NCI-H2196 (cell line): ENCODE results near the gene ATP11A.
"Not testable (repeated sequence)": the region's sequence is repeated elsewhere in the genome, so short reads cannot be mapped to it uniquely, and the experiment has no call there.

ENCODE experiments used
- DNase-seq: peaks from one replicate; lab custom pipeline; 2025; ENCODE audit not compliant: unreplicated experiment; lab: John Stamatoyannopoulos, UW

The ATP11A gene

DNA sequence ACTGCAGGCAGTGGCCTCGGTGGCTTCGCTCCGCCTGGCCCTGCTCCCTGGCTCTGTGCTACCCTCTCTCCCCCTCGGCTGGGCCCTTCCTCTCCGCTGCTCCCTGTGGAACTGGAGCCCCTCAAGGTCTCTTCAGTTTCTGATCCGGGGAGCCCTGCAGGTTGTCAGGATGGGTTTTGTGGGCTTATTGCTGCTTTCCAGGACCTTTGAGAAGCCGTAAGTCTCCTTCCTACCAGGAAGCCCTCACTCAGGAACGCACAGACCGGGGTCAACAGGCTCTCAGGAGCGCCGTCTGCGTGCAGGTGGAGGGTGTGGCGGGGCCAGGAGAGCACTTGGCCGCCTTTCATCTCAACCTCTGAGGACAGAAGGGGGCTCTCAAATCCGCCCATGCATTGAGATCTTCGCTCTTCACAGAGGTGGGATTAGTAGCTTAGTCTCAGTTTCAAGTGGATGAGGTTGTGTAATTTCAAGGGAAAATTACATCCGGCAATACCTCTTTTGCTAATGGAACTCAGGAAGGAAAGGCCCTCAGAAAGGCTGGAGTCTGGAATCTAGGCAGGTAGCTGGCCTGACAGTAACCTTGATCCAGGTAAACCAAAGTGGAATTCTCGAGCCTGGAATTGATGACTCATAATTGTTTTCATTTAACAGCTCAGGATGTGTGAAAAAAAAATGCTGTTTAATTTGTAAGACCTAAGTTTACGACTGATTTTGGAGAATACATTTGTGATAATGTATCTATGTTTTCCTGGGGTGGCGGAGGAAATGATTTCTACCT is 102.0 kb downstream of the ATP11A start:
- DNase-seq: no peak

DNA sequence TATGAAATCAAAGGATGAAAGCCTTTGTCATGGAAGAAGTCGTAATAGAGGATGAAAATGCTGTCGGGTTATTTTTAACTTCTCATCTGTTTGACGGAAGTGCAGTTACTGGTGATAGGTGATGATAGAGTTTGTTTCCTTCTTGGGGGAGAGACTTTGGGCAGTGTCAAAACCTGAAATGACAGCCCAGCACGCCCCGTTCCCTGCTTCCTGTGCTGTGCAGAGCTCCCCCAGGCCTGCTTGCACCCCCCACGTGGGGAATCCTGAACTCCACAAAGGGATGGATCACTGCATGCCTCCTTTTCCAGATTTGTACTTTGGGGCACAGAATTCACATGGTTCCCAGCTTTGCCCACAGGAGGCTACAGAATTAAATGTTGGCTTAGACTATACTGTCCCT is 102.7 kb downstream of the ATP11A start:
- no peak for DNase-seq

DNA sequence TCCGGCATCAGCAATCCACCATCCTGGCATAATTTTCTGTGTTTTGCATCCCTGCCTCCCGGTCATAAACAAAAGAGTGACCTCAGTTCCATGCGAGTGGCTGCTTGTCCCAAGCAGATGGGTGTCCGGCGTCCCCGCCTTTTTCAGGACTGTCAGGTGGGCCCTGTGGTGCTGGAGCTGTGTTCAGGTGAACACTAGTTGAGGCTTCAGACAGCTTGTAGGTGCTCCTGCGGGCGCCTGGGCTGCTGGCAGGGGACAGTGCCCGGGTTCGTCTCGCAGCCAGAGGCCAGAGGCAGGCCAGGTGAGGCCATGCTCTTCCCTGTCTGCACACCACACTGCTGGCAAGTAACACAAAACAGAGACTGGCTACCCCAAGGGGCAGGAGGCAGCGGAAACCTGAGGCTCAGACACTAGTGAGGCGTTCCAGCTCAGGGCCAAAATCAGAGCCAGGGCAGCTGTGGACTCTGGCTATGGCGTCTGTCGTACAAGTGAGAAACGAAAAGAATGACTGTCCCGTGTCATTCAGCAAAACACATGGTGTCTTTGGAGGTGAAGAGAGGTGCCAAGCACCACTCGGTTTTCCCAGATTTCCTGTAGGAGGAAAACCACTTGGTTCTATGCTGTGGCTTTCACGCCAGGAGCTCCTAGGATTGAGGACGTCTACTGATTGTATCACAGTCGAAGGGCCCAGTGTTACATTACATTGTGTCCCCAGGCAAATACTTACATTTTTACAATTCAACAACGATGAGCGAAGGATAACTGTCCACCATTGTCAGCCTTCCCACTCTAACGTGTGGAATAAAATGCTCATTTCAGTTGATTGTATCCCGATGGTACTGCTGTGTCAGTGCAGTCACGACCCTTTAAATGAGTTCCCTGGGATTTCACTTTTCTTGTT is 104.0 kb downstream of the ATP11A start:
- no peak for DNase-seq

DNA sequence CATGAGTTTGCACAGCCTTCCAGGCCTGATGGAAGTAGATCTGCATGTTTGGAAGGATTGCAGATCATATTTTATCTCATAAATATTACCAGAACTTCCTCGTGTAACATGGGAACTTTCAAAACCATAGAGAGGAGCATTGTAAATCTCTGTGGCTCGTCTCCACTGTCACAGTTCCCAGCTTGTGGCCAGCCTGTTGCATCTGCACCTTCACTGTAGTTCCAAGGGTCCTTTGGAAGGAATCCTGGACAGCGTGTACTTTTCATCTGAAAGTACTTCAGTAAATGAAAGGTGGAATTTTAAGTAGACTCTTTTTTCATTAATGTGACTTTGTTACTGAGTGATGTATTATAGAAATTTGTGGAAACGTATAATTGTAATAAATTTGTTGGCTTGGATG is 105.4 kb downstream of the ATP11A start:
- DNase-seq: no peak

DNA sequence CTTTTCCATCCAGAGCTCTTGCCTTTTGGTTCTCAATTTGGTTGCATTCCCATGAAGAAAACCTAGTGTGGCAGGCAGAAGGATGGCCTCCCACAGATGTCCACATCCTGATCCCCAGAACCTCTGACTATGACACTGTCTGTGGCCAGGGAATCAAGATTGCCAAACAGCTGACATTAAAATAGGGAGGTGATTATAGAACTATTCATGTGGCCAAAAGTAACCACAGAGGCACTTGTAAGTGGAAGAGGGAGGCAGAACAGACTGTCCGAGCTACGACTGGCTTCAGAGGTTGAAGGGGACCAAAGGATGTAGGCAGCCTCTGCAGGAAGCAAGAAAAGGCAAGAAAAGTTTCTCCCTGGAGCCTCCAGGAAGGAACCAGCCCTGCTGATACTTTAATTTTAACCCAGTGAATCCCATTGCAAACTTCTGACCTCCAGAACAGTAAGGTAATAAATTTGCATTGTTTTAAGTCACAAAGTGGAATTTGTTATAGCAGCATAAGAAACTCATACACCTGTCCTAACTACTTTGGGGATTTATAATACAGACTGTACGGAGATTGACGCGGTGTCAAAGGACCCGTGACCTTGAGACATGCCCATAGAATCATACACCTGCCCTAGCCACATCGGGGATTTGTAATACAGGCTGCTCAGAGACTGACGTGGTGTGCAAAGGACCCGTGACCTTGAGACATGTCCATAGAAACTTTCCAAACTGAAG is 106.5 kb downstream of the ATP11A start:
- DNase-seq: no peak

DNA sequence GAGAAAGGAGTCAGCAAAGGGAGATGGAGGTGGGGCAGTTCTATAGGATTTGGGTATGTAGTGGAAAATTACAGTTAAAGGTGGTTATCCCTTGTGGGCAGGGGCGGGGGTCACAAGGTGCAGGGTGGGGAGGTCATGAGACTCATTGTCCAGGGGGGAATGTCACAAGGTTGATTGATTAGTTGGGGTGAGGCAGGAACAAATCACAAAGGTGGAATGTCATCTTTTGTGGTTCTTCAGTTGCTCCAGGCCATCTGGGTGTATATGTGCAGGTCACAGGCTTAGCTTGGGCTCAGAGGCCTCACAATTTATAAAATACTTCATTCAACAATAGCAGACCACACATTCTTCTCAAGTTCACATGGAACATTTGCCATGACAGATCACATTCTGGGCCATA is 109.6 kb downstream of the ATP11A start:
- no peak for DNase-seq

DNA sequence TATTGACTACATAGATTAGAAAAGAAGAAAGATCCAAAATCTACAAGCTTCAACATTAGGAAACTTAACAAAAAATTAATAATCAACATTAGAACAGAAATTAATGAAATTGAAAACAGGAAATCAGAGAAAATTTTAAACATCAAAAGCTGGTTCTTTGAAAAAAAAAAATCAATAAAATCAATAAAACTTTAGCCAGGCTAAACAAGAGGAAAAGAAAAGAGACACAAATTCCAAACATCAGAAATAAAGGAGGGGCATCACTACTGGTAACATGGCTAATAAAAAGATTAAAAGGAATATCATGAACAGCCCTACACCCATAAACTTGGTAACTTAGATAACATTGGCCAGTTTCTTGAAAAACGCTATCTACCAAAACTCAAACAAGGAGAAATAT is 110.2 kb downstream of the ATP11A start:
- no peak for DNase-seq

DNA sequence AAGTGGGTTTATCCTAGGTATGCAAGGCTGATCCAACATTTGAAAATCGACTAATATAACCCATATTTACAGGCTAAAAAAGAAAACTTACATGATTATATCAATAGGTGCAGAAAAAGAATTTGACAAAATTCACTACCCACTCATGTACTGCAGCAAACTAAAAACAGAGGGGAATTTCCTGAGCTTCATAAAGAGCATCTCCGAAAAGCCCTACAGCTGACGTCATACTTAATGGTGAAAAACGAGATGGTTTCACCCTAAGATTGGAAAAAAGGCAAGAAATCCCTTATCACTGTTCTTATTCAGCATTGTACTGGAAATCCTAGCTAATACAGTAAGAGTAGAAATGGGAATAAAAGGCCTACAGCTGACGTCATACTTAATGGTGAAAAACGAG is 111.0 kb downstream of the ATP11A start:
- DNase-seq: not testable (repeated sequence)

DNA sequence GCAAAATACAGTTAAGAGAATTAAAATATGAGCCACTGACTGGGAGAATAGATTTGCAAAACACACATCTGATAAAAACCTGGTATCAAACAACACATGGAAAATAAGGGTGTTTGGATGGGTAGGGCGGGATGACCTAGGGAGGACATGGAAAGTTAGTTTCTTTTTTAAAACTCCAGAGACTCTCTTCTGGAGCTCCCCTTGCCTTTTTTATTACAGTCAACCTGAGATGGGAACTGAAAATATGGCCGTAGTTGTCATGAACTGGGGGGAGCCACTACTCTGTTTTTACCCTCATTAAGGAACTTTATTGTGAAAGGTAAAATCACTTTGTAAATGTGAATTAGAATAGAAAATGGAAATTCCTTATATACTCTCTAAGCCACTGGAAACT is 113.0 kb downstream of the ATP11A start:
- no peak for DNase-seq

DNA sequence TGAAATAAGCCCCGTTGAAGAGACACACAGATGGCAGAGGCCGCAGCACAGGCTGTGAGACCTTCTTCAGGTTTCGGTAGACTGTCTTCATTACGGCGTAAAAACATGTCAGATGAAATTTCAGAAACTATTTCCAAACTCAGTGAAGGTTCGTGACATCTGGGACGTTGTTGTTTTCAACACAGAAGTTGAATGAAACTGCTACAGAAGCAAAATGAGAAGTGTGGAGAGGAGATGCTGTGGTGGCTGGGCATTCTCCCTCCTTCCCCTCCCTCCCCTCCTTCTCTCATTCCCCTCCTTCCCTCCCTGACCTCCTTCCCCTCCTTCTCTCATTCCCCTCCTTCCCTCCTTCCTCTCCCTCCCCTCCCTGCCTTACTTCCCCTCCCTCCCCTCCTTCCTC is 113.6 kb downstream of the ATP11A start:
- no peak for DNase-seq

DNA sequence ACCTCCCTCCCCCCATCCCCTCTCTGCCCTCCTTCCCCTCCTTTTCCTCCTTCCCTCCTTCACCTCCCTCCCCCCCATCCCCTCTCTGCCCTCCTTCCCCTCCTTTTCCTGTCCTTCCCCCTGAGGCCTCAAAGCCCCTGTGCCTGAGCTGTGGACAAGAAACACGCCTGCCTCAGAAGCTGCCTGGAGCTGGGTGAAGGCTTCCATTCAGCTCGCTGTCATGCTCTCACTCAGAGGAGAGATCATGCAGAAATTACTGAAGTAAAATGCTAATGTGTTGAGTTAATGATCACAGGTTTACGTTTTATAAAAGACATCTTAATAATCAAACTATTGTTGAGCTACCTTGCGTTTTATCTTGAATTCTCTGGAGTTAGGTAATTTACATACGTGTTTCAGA is 114.5 kb downstream of the ATP11A start:
- DNase-seq: no peak

DNA sequence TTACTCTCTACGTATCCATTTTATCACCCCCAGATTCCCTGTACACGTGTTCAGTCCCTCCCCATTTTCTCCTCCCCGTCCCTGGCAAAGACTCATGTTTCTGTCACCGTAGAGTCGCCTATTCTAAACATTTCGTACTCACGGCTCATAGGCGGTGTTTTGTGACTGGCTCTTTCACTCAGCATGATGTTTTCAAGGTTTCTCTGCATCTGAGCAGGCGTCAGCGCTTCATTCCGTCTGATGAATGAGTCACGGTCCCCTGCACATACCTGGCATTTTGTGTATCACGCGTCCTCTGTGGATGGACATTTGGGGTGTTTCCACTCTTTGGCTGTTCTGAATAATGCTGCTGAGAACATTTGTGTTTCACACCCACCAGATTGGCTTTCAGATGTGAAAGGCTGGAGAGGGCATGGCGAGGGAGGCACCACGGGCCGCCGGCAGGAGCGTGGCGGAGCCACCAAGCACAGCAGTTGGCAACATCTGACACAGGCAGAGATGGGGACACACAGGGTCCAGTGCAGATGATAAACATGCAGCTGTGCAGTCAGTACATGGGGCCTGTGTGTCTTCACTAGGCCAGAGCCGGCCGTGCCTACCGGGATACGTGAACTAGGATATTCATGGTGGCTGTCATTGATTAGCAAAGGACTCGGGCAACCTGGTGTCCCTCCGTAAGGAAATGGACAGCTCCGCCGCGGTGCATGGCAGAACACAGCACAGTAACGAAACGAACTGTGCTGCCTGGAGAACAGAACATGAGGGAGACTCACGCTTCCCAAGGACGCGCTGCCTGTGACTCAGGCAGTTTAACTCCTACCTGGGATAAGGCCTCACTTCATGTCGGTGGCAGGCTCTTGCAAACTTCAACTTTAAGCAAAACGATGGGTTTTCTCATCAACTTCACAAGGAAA is 117.2 kb downstream of the ATP11A start:
- no peak for DNase-seq

DNA sequence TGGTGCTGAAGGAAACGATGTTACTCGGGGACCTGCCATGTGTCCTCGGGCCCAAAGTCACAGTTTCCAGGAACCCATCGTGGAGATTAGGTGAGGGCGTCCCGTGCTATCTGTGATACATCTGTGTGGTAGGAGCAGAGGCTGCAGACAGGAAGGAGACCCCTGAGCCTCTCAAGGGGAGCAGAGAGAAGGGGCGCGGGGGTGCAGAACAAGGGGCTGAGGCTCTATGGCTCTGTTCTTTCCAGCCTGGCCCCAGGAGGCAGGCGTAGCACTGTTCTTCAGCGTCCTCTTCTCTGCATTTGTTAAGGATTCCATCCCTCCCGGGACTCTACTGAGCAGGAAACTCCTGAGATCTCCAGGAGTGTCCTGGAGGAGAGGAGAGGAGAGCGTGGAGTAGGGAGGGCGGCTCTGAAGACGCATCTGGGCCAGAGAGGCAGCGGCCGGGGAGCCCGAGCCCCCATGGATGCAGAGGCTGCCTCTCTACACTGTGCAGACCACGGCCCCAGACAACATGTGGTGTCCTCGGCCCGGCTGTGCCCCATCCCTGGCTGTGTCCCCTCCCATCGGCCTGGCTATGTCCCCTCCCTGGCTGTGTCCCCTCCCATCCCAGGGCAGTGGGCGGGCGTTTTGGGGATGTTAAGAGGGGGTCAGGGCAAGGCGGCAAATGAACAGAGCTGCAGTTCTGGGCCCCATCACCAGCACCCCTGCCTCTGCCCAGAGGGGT is 118.0 kb downstream of the ATP11A start:
- no peak for DNase-seq

DNA sequence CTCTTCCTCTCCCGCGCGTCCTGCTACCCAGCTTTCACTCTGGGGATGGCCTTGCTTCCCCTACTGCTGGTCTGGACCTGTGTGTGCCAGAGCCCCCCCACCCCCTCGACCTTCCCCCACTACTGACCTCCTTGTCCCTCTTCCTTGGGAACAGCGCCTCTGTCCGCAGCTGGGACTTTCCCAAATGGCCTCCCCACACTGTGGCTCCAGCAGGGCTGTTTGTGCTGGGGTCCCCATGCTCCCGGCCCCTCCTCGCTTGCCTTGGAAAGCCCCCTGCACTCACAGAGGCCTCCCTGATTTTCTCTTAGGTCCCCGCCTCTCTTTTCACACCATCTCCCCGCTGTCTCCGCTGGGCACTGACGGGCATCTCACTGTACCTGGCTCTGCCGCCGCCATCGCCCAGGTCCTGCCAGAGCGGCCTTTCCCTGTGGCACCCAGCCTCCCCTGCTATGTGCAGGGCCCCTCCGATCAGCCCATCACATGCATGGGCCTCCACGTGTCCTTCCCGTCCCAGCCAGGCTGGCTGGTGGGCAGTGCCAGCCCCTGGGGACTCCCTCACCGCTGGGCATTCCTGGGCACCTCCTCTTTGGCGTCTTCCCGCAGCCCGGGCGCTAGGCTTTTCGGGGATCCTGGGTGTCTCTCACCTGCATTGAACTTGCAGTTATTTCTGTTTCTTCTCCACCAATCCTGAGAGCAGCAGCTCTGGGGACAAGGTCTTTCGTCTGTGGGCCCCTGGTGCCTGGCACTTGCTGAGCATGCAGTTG is 118.7 kb downstream of the ATP11A start:
- no peak for DNase-seq

DNA sequence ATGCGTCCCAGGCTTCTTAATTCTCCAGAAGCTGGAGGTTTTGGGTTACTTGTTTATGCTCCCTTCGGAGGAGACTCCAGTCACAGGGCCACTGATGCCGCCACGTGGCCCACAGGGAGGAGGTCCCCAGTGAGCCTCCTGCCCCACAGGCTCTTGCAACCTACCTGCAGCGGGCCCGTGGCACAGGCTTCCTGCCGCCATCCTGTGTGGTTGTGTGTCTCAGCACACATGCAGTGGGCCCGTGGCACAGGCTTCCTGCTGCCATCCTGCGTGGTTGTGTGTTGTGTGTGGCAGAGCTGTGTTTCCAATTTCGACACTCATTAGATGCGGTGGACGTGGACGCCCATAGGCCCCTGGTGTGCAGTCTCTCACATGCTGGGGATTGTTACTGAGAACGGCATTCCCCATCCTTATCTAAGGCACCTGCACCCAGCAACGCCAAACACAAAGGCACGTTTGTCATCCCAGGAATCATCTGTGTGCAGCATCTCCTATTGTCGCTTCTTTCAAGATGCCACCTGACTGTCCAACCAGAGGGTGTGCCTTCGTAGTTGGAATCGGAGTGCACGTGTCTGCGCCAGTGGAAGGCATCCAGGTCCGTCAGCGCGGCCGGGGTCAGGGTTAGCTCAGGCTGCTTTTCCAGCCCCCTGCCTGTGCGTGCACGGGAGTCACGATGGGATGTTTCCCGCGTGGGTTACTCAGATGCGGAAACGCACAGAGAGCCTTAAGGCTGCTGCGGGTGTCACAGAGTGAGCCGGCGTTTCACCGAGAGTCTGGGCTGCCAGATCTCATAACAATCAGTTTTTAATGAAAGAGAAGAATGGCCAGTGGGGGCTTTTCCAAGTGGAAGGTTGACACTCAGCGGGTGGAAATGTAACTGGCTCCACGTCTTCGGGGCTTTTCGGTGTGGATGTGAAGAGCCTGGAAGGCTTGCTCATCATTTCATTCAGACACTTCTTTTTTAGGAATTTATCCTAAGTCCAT is 119.8 kb downstream of the ATP11A start:
- DNase-seq: no peak

DNA sequence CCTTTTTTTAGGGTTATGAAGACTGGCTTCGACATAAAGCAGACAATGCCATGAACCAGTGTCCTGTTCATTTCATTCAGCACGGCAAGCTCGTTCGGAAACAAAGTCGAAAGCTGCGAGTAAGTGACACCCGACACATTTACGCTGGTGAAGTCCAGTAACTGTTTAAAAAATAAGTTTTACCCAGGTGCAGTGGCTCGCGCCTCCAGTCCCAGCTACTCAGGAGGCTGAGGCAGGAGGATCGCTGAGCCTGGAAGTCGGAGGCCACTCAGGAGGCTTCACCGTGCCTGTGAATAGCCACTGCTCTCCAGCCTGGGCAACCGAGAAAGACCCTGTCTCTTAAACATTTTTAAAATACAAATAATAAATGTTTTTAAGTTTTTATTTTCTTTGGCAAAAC is 120.8 kb downstream of the ATP11A start:
- DNase-seq: no peak

DNA sequence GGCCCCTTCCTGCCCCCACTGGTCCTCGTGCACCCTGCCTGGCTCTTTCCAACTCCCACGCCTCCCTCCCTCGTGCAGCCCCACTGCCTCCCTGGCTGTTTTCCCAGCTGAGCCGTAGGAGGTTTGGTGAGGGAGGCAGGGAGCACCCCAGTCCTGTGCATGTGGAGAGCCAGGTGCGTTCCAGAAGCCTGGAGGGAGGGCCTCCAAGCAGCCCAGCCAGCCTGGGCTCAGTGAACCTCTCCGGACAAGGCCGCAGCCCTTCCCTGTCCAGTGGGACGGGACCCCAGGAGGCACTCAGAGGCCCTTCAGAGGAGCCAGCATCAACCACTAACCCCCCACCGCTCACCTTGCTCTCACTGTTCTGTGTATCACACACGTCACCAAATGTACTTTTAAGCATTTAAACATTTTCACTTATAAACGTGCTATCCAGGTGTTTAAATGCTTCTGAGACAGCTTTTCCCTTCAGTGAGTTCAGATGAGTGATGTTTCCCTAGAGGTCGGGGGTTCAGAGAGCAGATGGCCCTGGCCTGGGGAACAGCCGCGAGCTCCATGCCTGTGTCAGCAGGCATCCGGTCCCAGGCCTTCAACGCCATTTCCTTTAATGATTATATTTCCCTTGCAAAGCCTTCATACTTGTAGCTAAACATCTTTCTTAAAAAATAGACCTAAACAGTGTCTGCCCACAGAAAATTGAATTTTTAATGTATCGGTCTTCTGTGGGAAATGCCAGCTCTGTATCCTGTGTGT is 122.6 kb downstream of the ATP11A start:
- no peak for DNase-seq
